Measurements from ENCODE around the gene YKT6.

YKT6 gene

GRCh38 chr7:44263326-44264082 lies 62.7 kb downstream of the YKT6 start:
- DNase-seq (ENCODE audit: low spot score): no peak
- TF ChIP-seq CTCF (IDR thresholded peaks at IDR 0.05; ENCODE audit: extremely low read depth, missing control alignments): no peak

All from GM20000 (cell line).